Mucosa of descending colon (tissue), 3 donors: ENCODE results near the gene ZFPM1. TPM values are rescaled to one million over a fixed set of nuclear protein-coding genes. Genes with fewer than 3 reads are reported as not detected.

Experiments
- ATAC-seq: fragments of 200-7000 bp; cut with Tn5 transposase; one replicate; pipeline ENCODE4 v1.9.1; 2020; ENCODE audit warnings: mild to moderate bottlenecking, moderate library complexity
- DNase-seq, 3 donors: peaks; one replicate each; pipeline ENCODE4 v3.0.0-alpha.2; 2020
- H3K36me3 ChIP-seq: fragments of 200-600 bp; one replicate; pipeline ENCODE4 v1.8.0; 2021; ENCODE audit warnings: low read depth, mild to moderate bottlenecking
- H3K4me1 ChIP-seq: fragments of 200-600 bp; one replicate; pipeline ENCODE4 v1.8.0; 2021; ENCODE audit warnings: low read depth, mild to moderate bottlenecking
- H3K4me3 ChIP-seq: fragments of 200-600 bp; one replicate; pipeline ENCODE4 v1.8.0; 2021; ENCODE audit warnings: mild to moderate bottlenecking
- H3K9me3 ChIP-seq: fragments of 200-600 bp; one replicate; pipeline ENCODE4 v1.8.0; 2021; ENCODE audit warnings: mild to moderate bottlenecking
- intact Hi-C, 2 donors: fragments of 100-400 bp; cut with DNase I in 1 of 2; cut with micrococcal nuclease in 1 of 2; formaldehyde crosslinking; loops; one replicate each; pipeline versions ENCODE4 v1.11.0 to v1.11.1; 2022; cut with DNase I, micrococcal nuclease
- total RNA-seq, 3 donors: library from RNA; stranded (reverse); fragmentation: NEBNext Ultra II Directional in 2 of 3; extraction: Animal tissue kit (Norgen Biotek cat#: 25700) in 2 of 3; gene quantifications; one replicate each; pipeline versions ENCODE4 v1.2.1 to v1.2.4, GENCODE V29; 2021 to 2023
- TF ChIP-seq, protein P1 (sequence below): fragments of 200-600 bp; IDR thresholded peaks from one replicate; pipeline ENCODE4 v1.8.0; 2022; ENCODE audit warnings: antibody characterized with exemption, mild to moderate bottlenecking
- donor health status: DM: no; HTN: no; CAD: no; lungs with moderate emphysema.
- donor health status: DM: no; HTN: no; CAD: no.
- donor health status: DM: no; HTN: yes; CAD: no.

Gene ZFPM1
- total RNA-seq, 3 donors from 2014 or later = 5.2 to 10.3 (median 7.2) TPM

DNA sequence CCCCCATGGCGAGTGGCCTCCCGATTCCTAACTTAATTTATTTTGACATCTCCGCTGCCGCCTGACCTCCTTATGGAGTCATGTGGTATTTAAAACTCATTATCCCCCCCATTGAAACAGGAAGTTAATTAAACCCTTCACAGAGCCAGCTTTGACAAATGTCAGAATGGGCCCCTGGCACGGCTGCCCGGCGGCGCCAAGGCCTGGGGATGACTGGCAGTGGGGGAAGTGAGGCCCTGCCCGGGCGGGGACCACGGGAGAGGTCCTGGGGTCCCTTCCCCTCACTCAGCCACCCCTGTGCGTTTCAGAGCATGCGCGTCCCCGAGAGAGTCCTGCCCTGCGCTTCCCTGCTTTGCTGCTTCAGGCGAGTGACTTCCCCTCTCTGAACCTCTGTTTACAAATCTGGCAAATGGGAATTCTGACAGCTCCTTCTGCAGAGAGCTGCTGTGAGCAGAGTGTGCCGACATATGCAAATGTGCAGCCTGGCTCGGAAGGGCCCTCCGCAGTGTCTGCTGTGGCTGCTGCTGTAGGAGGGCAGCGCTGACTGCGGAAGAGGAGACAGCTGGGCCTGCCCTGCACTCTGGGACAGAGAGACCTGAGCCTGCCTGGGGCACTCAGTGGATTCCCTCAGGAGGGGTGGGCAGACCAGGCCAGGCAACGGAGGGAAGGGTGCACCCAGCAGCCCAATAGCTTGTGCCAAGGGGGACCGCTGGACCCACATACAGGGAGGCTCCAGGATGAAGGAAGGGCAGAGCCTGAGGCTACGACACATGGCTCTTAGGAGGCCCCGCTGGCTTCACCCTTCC is 4.4 kb upstream of the ZFPM1 start:
- Histone ChIP-seq H3K4me3 (no peak overlapping the region), H3K4me1 (peaks cover 11% of the 10 kb centered on the region), H3K36me3 (no peaks in the 10 kb centered on the region), H3K9me3 (no peaks in the 10 kb centered on the region)
- TF ChIP-seq, protein P1, sequence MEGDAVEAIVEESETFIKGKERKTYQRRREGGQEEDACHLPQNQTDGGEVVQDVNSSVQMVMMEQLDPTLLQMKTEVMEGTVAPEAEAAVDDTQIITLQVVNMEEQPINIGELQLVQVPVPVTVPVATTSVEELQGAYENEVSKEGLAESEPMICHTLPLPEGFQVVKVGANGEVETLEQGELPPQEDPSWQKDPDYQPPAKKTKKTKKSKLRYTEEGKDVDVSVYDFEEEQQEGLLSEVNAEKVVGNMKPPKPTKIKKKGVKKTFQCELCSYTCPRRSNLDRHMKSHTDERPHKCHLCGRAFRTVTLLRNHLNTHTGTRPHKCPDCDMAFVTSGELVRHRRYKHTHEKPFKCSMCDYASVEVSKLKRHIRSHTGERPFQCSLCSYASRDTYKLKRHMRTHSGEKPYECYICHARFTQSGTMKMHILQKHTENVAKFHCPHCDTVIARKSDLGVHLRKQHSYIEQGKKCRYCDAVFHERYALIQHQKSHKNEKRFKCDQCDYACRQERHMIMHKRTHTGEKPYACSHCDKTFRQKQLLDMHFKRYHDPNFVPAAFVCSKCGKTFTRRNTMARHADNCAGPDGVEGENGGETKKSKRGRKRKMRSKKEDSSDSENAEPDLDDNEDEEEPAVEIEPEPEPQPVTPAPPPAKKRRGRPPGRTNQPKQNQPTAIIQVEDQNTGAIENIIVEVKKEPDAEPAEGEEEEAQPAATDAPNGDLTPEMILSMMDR = no peak
- DNase-seq (no peak), ATAC-seq (no peak)
- intact Hi-C loops = loop anchor here in 1 of 2 donors (5.0 to 10.0 kb wide), 2 partner anchors 79 to 116 kb away; no protein-coding TSS in a partner anchor

DNA sequence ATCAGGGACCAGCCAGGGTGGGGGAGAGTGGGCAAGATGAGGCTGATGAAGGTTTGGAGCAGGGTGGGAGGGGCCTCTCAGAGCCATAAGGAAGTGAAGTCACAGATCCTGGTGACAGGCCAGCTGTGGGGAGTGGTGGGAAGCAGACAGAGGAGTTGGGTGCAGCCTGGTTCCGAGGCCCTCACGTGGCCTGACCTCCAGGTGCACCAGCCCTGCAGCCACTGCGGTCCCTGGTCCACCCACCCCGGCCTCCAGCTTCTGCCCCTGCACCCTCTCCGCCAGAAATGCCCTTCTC is 3.9 kb upstream of the ZFPM1 start:
- no peaks in the 10 kb centered on the region for H3K36me3 ChIP-seq

DNA sequence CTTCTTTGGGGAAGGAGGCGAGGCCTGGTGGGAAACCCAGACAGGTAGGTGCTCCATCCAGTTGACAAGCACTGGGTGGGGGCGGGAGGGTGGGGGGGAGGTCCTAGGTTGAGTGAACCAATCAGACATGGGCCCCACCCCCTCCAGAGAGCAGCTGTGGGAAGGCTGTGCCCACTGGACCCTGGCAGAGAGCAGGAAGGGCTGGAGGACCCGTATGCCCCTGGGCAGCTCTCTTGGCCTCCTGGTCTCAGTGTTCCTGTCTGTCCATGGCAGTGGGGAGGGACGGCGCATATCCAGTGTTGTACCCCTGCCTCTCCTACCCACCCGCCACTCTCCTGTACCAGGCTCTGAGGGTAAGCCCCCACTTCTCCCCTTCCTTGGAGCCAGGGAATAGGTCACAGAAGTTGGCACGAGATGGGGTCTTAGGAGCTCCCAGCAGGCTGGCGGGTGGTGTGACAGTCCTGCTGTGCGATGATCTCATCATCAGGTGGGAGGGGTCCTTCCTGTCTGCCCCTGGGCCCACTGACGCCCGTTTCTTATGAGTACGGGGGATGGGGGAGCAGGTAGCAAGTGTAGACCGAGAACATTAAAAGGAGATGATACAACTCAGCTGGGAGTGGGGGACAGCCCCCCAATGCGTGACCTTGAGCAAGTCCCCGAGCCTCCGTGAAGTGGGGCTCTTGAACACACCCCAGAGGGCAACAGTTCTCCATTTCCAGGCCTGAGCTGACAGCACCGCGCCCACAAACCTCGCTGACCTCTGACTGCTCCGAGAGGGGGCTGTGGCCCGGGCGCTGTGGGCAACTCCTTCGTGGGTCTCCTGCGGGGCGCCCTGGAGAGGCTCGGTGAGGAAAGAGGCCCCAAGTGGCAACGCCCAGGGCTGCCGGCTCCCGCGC is 1.2 kb upstream of the ZFPM1 start:
- DNase-seq = peak in 2 of 3 donors; percentile 44 to 69
- Histone ChIP-seq H3K9me3 (no peaks in the 10 kb centered on the region), H3K4me3 (no peak overlapping the region), H3K4me1 (peaks cover 25% of the 10 kb centered on the region), H3K36me3 (no peaks in the 10 kb centered on the region)
- TF ChIP-seq, protein P1 = no peak
- no peak for ATAC-seq
- intact Hi-C loops = no loop called here

More for the DNA sequence above, 3.9 kb upstream of the ZFPM1 start:
- DNase-seq (peak; percentile 74 to 78 (median 75)), ATAC-seq (peak; percentile 21)
- intact Hi-C loops = loop anchor here in 1 of 2 donors (5.0 to 10.0 kb wide), 2 partner anchors 78 to 116 kb away; no protein-coding TSS in a partner anchor
- peaks cover 15% of the 10 kb centered on the region for H3K4me1 ChIP-seq
- no peak overlapping the region for H3K4me3 ChIP-seq
- H3K9me3 ChIP-seq = no peaks in the 10 kb centered on the region
- TF ChIP-seq, protein P1 = no peak

DNA sequence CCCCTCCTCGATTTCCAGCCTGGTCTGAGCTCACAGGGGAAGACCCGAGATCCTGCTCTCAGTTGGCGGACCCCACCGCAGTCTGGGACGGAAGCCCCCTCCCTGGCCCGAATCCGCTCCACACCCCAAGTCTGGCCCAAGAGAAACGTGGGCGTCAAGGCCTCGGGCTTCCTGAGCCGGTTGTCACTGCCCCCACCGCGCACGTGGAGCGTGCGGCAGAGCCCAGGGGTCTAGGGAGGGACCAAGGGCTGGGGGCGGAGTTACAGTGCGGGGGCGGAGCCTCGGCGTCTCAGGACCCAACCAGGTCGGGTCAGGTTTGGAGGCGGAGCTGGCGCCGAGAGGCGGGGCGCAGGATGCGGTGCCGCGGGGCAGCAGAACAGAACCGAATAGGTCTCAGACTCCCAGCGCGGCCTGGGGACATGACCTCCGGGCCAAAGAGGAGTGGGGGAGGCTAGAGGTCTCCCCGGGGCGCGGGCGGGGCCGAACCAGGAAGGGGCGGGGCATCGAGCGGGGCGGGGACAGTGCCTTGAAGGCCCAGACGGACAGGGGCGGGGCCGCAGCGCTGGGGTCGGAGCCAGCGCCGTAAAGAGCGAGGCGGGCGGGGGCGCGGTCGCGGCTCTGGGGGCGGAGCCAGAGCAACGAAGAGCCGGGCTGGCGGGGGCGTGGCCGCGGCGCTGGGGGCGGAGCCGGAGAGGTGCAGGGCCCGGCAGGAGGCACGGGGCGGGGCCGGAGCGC is 431 bp upstream of the ZFPM1 start:
- TF ChIP-seq, protein P1 = no peak
- intact Hi-C loops = no loop called here
- ATAC-seq (peak; percentile 86), DNase-seq (peak; percentile 99 to 100 (median 99))
- Histone ChIP-seq H3K36me3 (no peaks in the 10 kb centered on the region), H3K9me3 (no peaks in the 10 kb centered on the region), H3K4me3 (peak overlapping the region; percentile 0), H3K4me1 (peaks cover 25% of the 10 kb centered on the region)
